HUES64 (cell line): Measurements from ENCODE around the gene MBP.
"Not testable (repeated sequence)": the region's sequence is repeated elsewhere in the genome, so short reads cannot be mapped to it uniquely, and the experiment has no call there.

ENCODE experiments used
- H3K27ac ChIP-seq: 2 replicates; pipeline ENCODE4 v1.7.0; 2013; ENCODE audit warnings: low read depth, low read length, inconsistent platforms
- H3K27me3 ChIP-seq: 2 replicates; pipeline ENCODE4 v1.6.1; 2013; ENCODE audit warnings: mild to moderate bottlenecking, low read length; ENCODE audit not compliant: insufficient read depth
- H3K36me3 ChIP-seq: 2 replicates; pipeline ENCODE4 v1.6.1; 2013; ENCODE audit warnings: mild to moderate bottlenecking, low read length; ENCODE audit not compliant: insufficient read depth
- H3K4me1 ChIP-seq: 2 replicates; pipeline ENCODE4 v1.6.1; 2013; ENCODE audit warnings: mild to moderate bottlenecking, low read length, moderate library complexity; ENCODE audit not compliant: insufficient read depth
- H3K4me3 ChIP-seq: 2 replicates; pipeline ENCODE4 v1.5.1; 2013; ENCODE audit warnings: mild to moderate bottlenecking, low read length, moderate library complexity
- H3K9ac ChIP-seq: 2 replicates; pipeline ENCODE4 v1.6.1; 2013; ENCODE audit warnings: mild to moderate bottlenecking, low read depth, low read length
- H3K9me3 ChIP-seq: 2 replicates; pipeline ENCODE4 v1.6.1; 2013; ENCODE audit warnings: low read depth, low read length; ENCODE audit not compliant: insufficient read depth
- WGBS: fragments of 150-250, 120-280 bp; methylation state at CpG from one replicate; pipeline ENCODE4 v1.1.7; 2013; ENCODE audit warnings: missing lambda C conversion rate; 5-methylcytosine and 5-hydroxymethylcytosine counted together

MBP gene

GRCh38 chr18:77021478-77021877 lies 111.1 kb downstream of the MBP start:
- not testable (repeated sequence) for H3K36me3 ChIP-seq, H3K27me3 ChIP-seq, H3K27ac ChIP-seq, H3K9ac ChIP-seq, H3K4me1 ChIP-seq, H3K9me3 ChIP-seq, H3K4me3 ChIP-seq
- 93% methylated on average over 14 of the region's 14 CpGs for WGBS

GRCh38 chr18:77021075-77021474 lies 111.5 kb downstream of the MBP start:
- no peaks in the 10 kb centered on the region for H3K27me3 ChIP-seq
- no peak overlapping the region for H3K4me3 ChIP-seq
- no peaks in the 10 kb centered on the region for H3K36me3 ChIP-seq
- no peak overlapping the region for H3K9ac ChIP-seq
- no peak overlapping the region for H3K27ac ChIP-seq
- H3K4me1 ChIP-seq, result no peaks in the 10 kb centered on the region
- H3K9me3 ChIP-seq, result no peaks in the 10 kb centered on the region
- WGBS, result 95% methylated on average over 9 of the region's 9 CpGs

GRCh38 chr18:77020561-77020960 lies 112.0 kb downstream of the MBP start:
- Histone ChIP-seq H3K9me3 (no peaks in the 10 kb centered on the region), H3K27me3 (no peaks in the 10 kb centered on the region), H3K27ac (no peak overlapping the region), H3K9ac (no peak overlapping the region), H3K36me3 (no peaks in the 10 kb centered on the region), H3K4me3 (no peak overlapping the region), H3K4me1 (no peaks in the 10 kb centered on the region)
- 92% methylated on average over 11 of the region's 11 CpGs for WGBS

GRCh38 chr18:77019641-77020040 lies 112.9 kb downstream of the MBP start:
- 92% methylated on average over 9 of the region's 9 CpGs for WGBS
- no peak overlapping the region for H3K27ac ChIP-seq
- H3K9me3 ChIP-seq, result no peaks in the 10 kb centered on the region
- no peak overlapping the region for H3K4me3 ChIP-seq
- H3K9ac ChIP-seq, result no peak overlapping the region
- no peaks in the 10 kb centered on the region for H3K36me3 ChIP-seq
- H3K27me3 ChIP-seq, result no peaks in the 10 kb centered on the region
- H3K4me1 ChIP-seq, result no peaks in the 10 kb centered on the region

GRCh38 chr18:77018650-77019049 lies 113.9 kb downstream of the MBP start:
- H3K4me3 ChIP-seq, H3K9me3 ChIP-seq, H3K27ac ChIP-seq, H3K36me3 ChIP-seq, H3K9ac ChIP-seq, H3K4me1 ChIP-seq, H3K27me3 ChIP-seq: not testable (repeated sequence)

GRCh38 chr18:77017355-77017754 lies 115.2 kb downstream of the MBP start:
- Histone ChIP-seq H3K4me1 (no peaks in the 10 kb centered on the region), H3K36me3 (no peaks in the 10 kb centered on the region), H3K27ac (no peak overlapping the region), H3K9me3 (no peaks in the 10 kb centered on the region), H3K9ac (no peak overlapping the region), H3K4me3 (no peak overlapping the region), H3K27me3 (no peaks in the 10 kb centered on the region)
- WGBS, result 92% methylated on average over 6 of the region's 6 CpGs

- Histone ChIP-seq H3K36me3 (no peaks in the 10 kb centered on the region), H3K9ac (no peak overlapping the region), H3K4me3 (no peak overlapping the region), H3K27ac (no peak overlapping the region), H3K27me3 (no peaks in the 10 kb centered on the region), H3K9me3 (no peaks in the 10 kb centered on the region), H3K4me1 (no peaks in the 10 kb centered on the region)
- WGBS, result 95% methylated on average over 16 of the region's 16 CpGs
These were observed 115.6 kb downstream of the MBP start for GRCh38 chr18:77016936-77017335.

- H3K36me3 ChIP-seq, result no peaks in the 10 kb centered on the region
- no peaks in the 10 kb centered on the region for H3K9me3 ChIP-seq
- H3K27ac ChIP-seq, result no peak overlapping the region
- no peaks in the 10 kb centered on the region for H3K27me3 ChIP-seq
- WGBS, result 93% methylated on average over 16 of the region's 16 CpGs
- no peak overlapping the region for H3K9ac ChIP-seq
- no peak overlapping the region for H3K4me3 ChIP-seq
- peaks cover under 1% of the 10 kb centered on the region; the same call in 1 of the 2 replicates for H3K4me1 ChIP-seq
These were observed 116.5 kb downstream of the MBP start for GRCh38 chr18:77015771-77016710.

GRCh38 chr18:77015169-77015568 lies 117.4 kb downstream of the MBP start:
- Histone ChIP-seq H3K27ac (no peak overlapping the region), H3K4me3 (no peak overlapping the region), H3K36me3 (no peaks in the 10 kb centered on the region), H3K9me3 (no peaks in the 10 kb centered on the region), H3K9ac (no peak overlapping the region), H3K27me3 (no peaks in the 10 kb centered on the region), H3K4me1 (peaks cover 9% of the 10 kb centered on the region)
- 94% methylated on average over 4 of the region's 4 CpGs for WGBS

- 100% methylated on average over 5 of the region's 5 CpGs for WGBS
These were observed 118.0 kb downstream of the MBP start for GRCh38 chr18:77014538-77014937.

GRCh38 chr18:77013811-77014521 lies 118.6 kb downstream of the MBP start:
- no peak overlapping the region for H3K9ac ChIP-seq
- 93% methylated on average over 18 of the region's 18 CpGs for WGBS
- H3K4me3 ChIP-seq, result no peak overlapping the region
- no peaks in the 10 kb centered on the region for H3K36me3 ChIP-seq
- no peaks in the 10 kb centered on the region for H3K9me3 ChIP-seq
- H3K27ac ChIP-seq, result no peak overlapping the region
- no peaks in the 10 kb centered on the region for H3K27me3 ChIP-seq
- peaks cover 10% of the 10 kb centered on the region for H3K4me1 ChIP-seq

More at GRCh38 chr18:77014538-77014937, 118.0 kb downstream of the MBP start:
- no peaks in the 10 kb centered on the region for H3K36me3 ChIP-seq
- no peak overlapping the region for H3K9ac ChIP-seq
- no peaks in the 10 kb centered on the region for H3K27me3 ChIP-seq
- peaks cover 10% of the 10 kb centered on the region for H3K4me1 ChIP-seq
- H3K27ac ChIP-seq, result no peak overlapping the region
- H3K9me3 ChIP-seq, result no peaks in the 10 kb centered on the region
- no peak overlapping the region for H3K4me3 ChIP-seq
